GM19238 (cell line): ENCODE data around the gene CYP4A11.
"Not testable (repeated sequence)": the region's sequence is repeated elsewhere in the genome, so short reads cannot be mapped to it uniquely, and the experiment has no call there.

Experiments used
- DNase-seq: peaks from one replicate; pipeline ENCODE4 v3.0.0; 2011; ENCODE audit warnings: low spot score; ENCODE audit not compliant: insufficient read length

Gene CYP4A11

GRCh38 chr1:46941135-46941694, at the start of gene CYP4A11:
Gene CYP4A11 (minus strand): TSS chr1:46941476. CDS start chr1:46941433, 43 bp downstream.
- DNase-seq, result no peak

- not testable (repeated sequence) for DNase-seq
Observed at GRCh38 chr1:46990541-46990940, 49.3 kb upstream of the CYP4A11 start.

- DNase-seq, result no peak
Observed at GRCh38 chr1:46983830-46984586, 42.7 kb upstream of the CYP4A11 start.

- DNase-seq, result no peak
Observed at GRCh38 chr1:46983166-46983829, 42.0 kb upstream of the CYP4A11 start.

GRCh38 chr1:46969014-46969619, 27.8 kb upstream of the CYP4A11 start:
- no peak for DNase-seq

- DNase-seq, result not testable (repeated sequence)
Observed at GRCh38 chr1:46962272-46962671, 21.0 kb upstream of the CYP4A11 start.

GRCh38 chr1:46961066-46961758, 19.9 kb upstream of the CYP4A11 start:
- no peak for DNase-seq

GRCh38 chr1:46960250-46960649, 19.0 kb upstream of the CYP4A11 start:
- DNase-seq, result no peak

GRCh38 chr1:46955116-46955515, 13.8 kb upstream of the CYP4A11 start:
- DNase-seq, result not testable (repeated sequence)

- not testable (repeated sequence) for DNase-seq
Observed at GRCh38 chr1:46953847-46954246, 12.6 kb upstream of the CYP4A11 start.

GRCh38 chr1:46949417-46949666, 8.1 kb upstream of the CYP4A11 start:
- not testable (repeated sequence) for DNase-seq

GRCh38 chr1:46948629-46949416, 7.5 kb upstream of the CYP4A11 start:
- no peak for DNase-seq

GRCh38 chr1:46947706-46948105, 6.4 kb upstream of the CYP4A11 start:
- not testable (repeated sequence) for DNase-seq

GRCh38 chr1:46942086-46942485, 810 bp upstream of the CYP4A11 start:
- no peak for DNase-seq

- no peak for DNase-seq
Observed at GRCh38 chr1:46940307-46940706, 969 bp downstream of the CYP4A11 start.

- no peak for DNase-seq
Observed at GRCh38 chr1:46937270-46937669, 4.0 kb downstream of the CYP4A11 start.

- no peak for DNase-seq
Observed at GRCh38 chr1:46936788-46937187, 4.5 kb downstream of the CYP4A11 start.

GRCh38 chr1:46934852-46935251, 6.4 kb downstream of the CYP4A11 start:
- DNase-seq, result not testable (repeated sequence)

GRCh38 chr1:46932020-46932419, 9.3 kb downstream of the CYP4A11 start:
- not testable (repeated sequence) for DNase-seq

- no peak for DNase-seq
Observed at GRCh38 chr1:46931151-46931550, 10.1 kb downstream of the CYP4A11 start.
